DMS 273 treated with DMSO at 0.1 percent for 48 hours (cell line): Measurements from ENCODE around the gene FHL1.
"Not testable (repeated sequence)": the region's sequence is repeated elsewhere in the genome, so short reads cannot be mapped to it uniquely, and the experiment has no call there.

Experiments used
- DNase-seq: peaks from one replicate; lab custom pipeline; 2025; lab: John Stamatoyannopoulos, UW

FHL1 gene

DNA sequence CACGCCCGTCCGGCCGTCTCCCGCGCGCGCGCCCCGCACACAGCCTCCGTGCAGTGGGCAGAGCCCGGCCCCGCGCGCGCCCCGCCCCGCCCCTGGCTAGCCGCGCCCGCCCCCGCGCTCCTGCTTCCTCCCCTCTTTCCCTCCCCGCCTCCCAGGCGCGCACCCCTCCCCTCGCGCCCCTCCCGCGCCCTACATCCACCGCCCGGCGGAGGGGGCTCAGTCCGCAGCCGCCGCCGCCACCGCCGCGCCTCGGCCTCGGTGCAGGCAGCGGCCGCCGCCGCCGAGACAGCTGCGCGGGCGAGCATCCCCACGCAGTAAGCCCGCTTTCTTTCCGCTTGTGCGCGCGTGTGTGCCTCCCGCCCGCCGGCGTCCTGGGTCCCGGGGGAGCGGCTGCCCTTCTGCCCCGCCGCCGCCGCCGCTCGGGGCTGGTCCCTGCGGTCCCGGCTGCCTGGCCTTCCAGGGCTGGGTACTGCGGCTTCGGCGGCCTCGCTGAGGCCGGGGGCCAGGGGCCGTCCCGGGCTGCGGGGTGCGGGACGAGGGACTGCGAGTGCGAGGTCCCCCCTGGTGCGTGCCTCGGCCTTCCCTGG, at the start of gene FHL1:
Gene FHL1, plus strand, starts transcription at position 219 of the 587 bp plus-strand sequence.
- DNase-seq, result no peak

DNA sequence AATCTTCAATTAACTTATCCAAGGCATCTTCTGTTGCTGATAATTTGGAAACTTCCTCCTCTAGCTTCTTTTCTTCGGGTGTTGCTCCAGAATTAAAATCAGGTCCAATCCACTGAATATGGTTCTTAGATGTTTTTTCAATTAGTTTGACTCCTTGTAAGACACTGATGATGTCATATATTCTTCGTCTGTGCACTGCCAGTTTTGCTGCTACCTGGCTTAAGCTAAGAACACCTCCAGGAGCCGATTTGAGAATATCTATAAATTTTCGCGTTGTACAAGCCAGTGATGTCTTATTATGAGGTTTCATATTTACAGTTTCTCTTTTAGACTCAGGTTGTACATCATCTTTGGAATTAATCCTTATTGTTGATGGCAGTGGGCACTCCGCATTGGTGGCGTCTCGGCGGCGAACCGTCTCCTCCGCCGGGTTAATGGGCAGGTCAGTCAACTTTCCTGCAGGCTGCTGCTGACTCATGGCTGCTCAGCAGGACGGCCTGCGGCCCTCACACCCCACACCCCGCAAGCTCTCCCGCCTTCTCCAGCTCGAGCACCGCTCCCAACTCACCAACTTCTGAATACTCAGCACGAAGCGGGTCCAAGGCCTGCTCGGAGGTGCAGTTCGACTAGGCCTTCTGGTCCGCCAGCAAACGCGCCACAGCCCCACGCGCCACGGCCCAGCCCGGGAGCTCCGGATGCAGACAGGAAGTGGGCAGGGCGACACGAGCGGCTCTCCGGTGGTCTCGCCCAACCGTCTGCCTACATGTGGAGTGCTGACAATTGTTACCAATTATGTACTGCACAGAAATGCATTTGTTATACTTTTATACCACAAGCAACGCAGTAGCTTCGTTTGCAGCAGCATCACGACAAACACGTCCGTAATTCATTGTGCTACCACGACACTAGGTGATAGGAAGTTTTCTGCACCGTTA, 49.2 kb upstream of the FHL1 start:
- no peak for DNase-seq

DNA sequence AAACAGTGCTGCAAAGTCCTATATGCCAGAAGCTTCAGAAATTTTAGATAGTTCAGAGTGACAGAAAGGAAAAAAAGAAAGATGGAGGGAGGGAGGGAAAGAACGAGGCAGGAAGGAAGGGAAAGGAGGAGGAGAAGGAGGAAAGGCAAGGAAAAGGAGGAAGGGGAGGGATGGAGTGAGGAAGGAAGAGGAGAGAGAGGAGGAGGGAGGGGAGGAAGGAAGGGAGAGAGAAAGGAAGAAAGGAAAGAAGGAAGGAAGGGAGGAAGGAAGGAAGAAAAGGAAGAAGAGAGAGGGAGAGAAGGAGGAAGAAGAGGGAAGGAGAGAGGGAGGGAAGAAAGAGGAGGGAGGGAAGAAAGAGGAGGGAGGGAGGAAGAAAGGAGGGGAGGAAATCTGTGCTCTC, 42.4 kb upstream of the FHL1 start:
- no peak for DNase-seq

DNA sequence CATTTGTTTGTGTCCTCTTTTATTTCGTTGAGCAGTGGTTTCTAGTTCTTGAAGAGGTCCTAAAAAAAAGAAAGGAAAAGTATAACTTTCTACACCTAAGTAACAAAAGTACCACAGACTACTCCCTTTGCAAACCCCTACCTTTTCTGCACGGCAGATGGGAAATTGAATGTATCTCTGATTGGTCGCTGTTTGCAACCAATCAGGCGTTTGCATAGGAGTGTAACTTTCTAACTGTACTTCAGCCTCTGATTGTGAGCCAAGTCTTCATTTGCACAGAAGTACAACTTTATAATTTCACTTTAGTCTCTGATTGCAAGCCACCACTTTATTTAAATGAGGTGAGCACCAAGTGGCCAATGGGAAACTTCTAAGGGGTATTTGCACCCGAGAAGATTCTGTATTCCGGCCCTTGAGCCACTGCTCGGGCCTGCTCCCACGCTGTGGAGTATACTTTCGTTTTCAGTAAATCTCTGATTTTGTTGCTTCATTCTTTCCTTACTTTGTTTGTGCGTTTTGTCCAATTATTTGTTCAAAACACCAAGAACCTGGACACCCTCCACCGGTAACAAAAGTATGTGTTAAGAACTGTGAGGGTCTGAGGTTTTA, 40.3 kb upstream of the FHL1 start:
- no peak for DNase-seq

DNA sequence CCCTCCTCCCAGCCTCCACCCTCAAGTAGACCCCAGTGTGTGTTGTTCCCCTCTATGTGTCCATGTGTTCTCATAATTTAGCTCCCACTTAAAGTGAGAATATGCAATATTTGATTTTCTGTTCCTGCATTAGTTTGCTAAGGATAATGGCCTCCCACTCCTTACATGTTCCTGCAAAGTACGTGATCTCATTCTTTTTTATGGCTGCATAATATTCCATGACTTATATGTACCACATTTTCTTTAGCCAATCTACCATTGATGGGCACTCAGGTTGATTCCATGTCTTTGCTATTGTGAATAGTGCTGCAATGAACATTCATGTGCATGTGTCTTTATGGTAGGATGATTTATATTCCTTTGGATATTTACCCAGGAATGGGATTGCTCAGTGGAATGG, 38.4 kb upstream of the FHL1 start:
- not testable (repeated sequence) for DNase-seq

DNA sequence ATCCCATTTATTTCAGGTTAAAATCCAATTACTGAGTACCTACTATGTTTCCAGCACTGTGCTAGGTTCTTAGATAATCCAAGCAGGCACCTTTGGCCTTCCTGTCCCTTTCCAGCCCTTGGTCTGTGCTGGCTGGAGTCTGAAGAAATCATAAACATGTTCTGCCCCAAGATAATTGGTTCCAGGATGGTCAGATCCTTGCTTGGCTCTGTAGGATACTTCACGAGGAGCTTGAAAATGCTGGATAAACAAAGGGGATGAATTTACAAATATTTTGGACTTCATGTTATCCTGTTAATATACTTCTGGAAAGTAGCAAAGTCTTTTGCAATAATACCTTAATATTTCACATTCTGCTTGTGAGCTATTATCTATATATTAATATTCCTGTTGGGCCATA, 35.0 kb upstream of the FHL1 start:
- DNase-seq, result no peak

DNA sequence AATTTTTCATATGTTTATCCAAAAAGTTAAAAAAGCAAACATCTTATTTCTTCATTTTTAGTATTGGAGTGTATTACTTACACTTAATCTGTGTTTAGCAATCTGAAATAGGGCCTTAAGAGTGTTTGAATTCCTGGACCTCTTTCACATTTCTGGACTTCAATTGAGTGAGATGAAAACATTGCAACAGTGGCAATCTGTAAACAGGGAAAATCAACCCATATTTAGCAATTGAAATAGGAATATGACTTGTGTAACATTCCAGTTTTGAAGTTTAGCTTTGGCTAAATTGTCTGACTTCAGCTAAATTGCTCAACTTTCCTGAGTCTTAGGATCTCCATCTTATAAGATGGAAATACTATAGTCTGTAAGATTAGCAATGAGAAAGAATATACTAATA, 34.6 kb upstream of the FHL1 start:
- DNase-seq, result no peak

DNA sequence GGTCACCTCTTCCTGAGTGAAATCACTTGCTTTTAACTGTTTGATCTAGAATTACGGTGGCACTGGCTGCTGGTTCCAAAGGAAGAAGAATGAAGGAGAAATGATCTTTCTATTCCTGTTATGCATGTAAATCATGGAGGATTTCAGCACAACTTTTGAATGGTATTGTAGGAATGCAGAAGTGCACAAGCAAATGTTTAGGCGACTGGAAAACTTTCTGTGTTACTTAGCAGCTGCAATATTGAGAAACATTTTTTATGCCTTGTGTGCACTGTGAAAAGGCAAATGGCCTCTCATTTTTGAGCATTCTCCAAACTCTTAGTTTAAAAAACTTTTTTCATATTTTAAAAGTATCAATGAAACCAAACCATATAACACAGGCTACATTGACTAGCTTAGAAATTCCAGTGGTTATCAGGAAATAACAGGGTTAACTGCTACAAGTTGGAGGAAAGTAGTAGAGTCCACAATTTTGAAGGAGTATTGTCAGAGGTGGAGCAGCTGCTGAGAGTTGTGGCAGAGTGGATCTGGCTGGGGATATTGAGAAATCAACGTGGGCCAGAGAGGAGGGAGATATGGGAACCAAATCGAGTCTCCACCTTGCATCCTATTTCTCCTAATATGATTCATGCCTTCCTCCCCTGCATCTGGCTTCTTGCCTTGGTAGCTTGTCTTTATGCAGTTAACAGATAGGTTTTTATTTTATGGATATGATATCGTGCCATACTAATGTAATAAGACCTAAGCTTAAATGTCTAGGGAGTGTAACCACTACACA, 32.0 kb upstream of the FHL1 start:
- DNase-seq, result no peak

DNA sequence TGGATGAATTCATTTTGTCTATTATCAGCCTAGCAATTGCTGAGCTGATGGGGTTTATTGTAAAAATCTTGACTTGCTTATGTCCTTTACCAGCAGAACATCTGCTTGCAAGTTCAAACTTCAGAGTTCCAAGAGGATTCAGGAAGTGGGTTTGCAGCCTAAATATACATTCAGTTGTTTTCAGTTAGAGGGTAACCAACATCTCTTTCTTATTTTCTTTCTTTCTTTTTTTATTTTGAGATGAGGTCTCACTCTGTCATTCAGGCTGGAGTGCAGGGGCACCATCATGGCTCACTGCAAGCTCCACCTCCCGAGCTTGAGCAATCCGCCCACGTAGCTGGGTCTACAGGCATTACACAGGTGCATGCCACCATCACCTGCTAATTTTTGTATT, 31.4 kb upstream of the FHL1 start:
- no peak for DNase-seq

DNA sequence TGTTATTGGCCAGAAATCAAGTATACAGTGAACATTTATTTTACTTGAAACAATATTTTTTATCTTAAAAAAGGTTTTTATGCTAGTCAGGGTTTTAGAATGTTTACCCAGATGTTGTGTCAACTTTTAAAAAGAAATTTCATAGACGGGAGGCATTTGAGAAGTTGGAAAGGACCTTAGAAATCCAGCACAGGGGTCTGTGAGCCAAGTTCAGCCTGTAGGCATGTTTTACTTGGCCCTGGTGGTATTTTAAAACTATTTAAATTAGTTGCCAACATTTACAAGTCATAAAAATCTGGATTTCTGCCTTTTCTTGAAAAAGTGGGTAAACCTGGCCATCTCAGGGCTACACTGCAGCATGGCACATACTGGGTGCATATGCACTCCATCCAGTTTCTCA, 25.5 kb upstream of the FHL1 start:
- no peak for DNase-seq

DNA sequence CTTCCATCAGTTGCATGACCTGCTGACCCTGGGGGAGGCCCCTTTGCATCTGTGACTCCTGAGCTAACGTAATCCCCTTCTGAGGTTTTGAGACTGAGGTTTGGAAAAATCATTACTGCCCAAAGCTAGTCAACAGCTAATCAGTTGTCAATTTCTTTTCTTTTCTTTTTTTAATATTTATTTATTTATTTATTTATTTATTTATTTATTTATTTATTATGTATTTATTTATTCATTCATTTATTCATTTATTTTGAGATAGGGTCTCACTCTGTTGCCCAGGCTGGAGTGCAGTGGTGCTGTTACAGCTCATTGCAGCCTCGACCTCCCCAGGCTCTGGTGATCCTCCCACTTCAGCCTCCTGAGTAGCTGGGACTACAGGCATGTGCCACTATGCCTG, 25.1 kb upstream of the FHL1 start:
- DNase-seq, result no peak

DNA sequence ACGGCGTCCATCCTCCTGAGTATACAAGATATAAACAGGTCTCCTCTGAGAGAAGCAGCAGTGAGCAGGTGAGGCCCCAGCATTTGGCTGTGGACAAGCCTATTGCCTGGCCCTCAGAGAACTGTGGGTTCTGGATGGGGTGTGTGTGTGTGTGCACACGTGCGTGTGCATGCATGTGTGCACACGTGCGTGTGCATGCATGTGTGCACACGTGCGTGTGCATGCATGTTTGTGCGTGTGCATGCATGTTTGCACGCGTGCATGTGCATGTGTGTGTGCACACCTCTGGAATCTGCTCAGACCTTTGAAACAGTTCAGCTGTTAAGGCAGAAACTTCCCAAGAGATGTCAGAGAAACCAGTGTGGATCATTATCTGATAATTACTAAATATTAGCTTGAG, 22.2 kb upstream of the FHL1 start:
- DNase-seq, result no peak

DNA sequence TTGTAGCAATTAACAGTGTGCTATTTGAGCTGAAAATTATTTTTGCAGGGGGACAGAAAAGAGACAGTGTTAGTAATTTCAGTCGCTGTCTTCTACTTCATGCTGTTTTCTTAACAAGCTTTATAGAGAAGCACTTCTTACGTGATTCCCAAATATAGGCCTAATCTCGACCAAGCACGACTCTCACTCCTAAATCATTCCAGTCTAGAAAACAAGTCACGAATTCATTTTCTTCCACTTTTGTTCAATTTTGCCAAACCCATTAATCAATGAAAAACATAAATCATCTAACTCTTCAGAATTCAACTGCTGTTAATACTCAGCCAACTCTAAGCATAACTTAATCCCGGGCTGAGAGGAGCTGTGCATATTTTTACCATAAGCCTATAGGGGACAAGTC, 21.0 kb upstream of the FHL1 start:
- DNase-seq, result no peak

DNA sequence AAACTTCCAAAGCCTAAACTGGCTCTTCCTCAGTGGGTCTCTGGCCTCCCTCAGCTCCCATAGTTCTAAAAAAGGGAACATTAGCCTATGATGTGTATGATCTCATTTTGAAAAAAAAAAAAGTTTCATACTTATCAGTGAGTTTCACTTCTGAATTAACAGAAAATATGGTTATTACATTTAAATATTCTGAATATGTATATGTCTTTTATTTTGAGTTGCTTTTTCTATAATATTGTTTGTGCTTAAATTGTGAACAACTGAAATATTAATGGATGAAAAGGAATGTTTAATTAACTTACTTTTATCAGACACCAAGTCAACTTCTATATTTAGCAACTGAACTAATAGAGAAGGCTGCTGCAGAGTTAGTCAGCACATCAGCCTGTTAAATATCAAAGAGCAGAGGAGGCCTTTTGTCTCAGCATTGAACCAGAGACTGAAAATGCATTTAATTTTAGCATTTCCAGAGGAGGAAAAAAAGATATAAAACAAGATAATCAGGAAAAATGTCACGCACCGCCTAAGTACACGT, 20.4 kb upstream of the FHL1 start:
- DNase-seq, result no peak

DNA sequence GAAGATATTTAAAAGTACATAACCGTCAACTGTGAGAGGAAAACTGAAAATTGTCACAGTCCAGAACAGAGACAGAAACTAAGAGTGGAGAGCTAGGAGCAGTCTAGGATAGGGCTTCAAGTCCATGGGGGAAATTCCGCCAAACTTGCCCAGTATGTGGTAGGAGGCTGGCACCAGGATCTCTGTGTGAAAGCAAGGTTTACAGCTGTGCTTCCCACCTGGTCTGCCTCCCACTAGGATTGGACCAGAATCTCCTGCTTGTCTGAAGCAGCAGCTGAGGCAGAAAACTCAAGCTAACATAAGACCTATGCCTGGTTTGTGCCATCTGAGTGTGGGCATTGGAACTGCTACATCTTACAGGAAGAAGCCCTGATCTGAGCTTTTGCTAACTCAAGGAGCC, 18.6 kb upstream of the FHL1 start:
- no peak for DNase-seq

DNA sequence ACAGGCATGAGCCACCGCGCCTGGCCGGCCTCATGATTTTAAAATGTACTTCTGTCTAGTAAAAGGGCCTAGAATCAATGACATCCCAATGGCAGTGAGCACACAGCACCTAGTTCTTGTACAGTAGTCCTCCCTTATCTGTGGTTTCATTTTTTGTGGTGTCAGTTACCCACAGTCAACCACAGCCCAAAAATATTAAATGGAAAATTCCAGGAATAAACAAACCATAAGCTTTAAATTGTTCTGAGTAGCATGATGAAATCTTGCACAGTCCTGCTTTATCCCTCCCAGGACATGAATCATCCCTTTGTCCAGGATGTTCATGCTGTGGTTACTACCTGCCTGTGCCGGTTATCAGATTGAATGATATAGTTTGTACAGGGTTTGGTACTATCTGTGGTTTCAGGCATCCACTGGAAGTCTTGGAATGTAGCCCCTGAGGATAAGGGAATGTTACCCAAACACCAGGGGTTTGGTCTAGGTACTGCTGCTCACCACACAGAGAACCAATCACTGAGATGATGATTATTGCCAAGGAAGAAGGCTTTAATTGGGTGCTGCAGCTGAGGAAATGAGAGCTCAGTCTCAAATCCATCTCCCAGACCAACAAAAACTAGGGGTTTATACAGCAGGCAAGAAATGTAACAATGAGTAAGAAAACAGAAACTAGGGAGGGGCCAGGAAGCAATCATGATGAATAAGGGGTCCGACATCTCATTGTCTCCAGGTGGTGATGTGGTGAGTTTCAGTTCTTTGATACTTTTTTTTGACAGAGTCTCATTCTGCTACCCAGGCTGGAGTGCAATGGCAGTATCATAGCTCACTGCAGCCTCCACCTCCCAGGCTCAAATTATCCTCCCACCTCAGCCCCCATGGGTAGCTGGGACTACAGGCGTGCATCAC, 16.2 kb upstream of the FHL1 start:
- no peak for DNase-seq

DNA sequence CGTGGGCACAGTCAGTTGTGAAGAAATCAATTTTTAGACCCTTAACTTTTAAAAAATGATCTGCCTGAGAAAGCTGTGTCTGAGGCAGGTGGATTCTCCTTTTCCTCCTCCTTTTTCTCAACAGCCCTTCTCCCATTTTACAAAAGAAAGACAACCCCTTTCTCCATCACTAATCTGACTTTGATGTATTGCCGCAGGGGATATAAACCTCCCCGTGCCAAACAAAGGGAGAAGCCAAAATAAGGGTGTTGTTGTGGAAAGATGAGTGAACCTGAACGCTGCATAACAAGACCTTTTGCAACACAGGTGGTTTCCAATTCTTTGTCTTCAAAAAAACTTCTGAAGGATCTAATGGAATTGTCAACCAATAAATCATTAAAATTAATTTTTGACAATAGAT, 8.4 kb upstream of the FHL1 start:
- no peak for DNase-seq

DNA sequence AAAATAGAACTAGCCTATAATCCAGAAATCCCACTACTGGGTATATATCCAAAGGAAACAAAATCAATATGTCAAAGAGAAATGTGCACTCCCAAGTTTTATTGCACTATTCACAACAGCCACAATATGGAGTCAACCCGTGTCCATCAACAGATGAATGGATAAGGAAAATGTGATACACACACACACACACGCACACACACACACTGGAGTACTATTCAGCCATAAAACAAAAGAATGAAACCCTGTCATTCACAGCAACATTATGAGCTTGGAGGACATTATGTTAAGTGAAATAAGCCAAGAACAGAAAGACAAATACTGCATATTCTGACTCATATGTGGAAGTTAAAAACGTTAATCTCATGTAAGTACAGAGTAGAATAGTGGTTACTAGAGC, 5.8 kb upstream of the FHL1 start:
- no peak for DNase-seq

DNA sequence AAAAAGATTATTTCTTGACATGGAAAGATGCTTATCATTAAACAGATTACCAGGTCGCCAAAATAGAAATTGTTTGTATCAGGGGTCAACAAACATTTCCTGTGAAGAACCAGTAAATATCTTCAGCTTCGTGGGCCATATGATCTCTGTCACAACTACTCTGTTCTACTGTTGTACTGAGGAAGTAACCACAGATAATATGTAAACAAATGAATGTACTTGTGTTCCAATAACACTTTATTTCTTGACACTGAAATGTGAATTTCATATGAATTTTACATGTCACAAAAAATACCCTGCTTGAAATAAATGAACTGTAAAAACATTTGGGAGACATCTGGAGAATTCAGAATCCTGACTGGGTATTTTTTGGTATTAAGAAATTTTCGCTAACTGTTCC, 4.7 kb upstream of the FHL1 start:
- no peak for DNase-seq

DNA sequence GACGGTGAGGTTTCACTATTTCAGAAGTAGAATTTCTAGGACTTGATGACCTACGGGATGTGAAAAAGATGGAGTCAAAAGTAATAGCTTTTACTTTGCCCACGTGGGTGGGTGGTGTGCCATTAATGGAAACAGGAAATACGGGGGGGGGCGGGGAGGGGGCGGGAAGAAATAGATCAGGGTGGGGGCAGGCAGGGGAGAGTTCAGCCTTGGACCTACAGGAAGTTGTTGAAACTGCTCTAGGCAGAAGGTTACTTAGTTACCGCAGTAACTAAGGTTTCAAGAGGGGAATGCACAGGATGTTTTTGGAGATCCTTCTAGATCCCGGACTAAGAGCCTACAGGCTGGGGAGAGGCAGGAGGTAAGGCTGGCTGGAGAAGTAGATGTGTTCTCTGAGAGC, 3.6 kb upstream of the FHL1 start:
- DNase-seq, result no peak

DNA sequence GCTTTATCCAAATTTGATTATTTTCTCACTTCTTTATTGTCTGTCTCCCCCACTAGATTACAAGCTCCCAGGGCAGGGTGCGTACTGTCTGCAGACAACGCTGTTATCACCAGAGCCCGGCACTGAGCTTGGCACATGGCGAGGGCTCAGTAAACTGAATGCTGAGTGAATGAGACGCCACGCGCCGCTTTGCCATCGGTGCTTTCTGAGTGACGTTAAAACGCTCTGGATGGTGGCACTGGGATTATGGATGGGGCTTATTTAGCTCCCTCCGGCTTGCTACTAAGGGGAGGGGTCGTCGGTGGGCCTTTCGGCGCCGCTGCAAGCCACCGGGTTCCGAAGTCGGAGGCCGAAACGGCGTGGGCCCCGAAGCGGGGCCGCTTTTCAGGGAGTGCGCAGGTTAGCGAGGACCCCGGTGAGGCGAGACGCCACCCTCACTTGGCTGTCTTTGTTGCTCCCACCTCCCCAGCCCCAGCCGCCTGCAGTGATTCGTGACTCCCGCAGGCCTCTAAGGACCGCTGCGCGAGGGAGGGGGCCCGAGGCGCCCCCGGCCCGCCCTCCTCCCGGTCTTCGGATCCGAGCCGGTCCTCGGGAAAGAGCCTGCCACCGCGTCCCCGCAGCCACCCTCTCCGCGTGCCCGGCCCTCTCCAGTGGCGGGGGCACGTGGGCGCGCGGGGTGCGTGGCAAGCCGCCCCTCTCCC, 569 bp upstream of the FHL1 start:
- no peak for DNase-seq
